OCI-LY3 (cell line): Measurements from ENCODE around the gene CNN2.

Experiments
- CTCF ChIP-seq: fragments of 200-600, 300-600 bp; sonication (generic); IDR thresholded peaks from 2 replicates; pipeline ENCODE4 v1.5.1; 2014; ENCODE audit warnings: antibody characterized with exemption, low read length, low read depth
- EZH2phosphoT487 ChIP-seq: fragments of 200-600 bp; shearing (Covaris generic); IDR thresholded peaks from 2 replicates; pipeline ENCODE4 v1.6.1; 2018; ENCODE audit warnings: antibody characterized with exemption, mixed run types, low read depth

- TF ChIP-seq CTCF (no peak), EZH2phosphoT487 (no peak)
Observed at GRCh38 chr19:1025960-1026782, at the start of gene CNN2.
